HG03571 (cell line): ENCODE measurements around the gene POLR2J3.
A peak's percentile ranks its signal among the peaks of the same experiment; 100 is the strongest.
"Not testable (repeated sequence)": the region's sequence is repeated elsewhere in the genome, so short reads cannot be mapped to it uniquely, and the experiment has no call there.

Experiments
- ATAC-seq: cut with Tn5 transposase; IDR thresholded peaks from one replicate; pipeline ENCODE4 v1.9.1; 2021; ENCODE audit not compliant: unreplicated experiment

Gene POLR2J3

DNA sequence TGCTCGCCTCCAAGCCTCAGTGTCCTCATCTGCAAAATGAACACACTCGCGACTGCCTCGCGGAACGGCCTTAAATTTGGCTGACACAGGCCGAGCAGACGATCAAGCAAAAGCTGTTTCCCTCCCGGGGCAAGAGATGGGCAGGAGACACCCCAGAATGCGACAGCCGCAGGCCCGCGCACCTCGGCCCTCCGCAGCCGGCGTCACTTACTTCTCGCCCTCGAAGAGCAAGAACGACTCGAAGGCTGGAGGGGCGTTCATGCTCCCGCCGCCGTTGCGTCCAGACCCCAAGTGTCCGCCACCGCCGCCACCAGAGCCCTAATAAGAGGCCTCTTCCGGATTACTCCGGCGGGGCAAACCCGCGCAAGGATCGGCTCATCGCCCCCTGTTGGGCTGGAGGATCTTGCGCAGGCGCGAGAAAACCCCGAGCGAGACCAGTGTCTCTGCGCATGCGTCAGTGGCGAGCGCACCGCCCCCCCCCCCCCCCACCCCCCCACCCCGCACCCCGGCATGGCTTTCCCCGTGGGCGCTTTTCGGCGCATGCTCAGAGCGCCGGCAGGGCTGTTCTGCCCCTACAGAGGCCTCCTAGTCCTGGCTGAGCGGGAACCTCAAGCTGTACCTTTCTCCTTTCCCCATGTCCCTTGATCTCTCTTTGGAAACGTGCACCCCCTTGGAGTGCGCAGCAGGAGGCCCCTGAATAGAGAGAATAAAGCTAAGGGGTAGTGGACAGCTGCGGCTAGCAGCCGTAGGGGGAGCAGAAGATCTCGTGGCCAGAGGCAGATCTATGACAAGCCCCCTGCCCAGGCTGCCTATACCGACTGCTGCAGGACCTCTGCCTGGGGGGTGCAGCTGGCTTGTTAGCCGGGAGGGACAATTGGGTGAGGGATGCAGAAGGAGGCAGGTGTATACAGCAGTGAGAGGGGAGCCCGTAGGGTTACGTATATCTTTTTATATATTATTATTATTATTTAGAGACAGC is at the start of gene POLR2J3:
POLR2J3 (minus strand) TSS at position 323 of the 979 bp plus-strand sequence; CDS start at position 261, 62 bp downstream.
- ATAC-seq: peak; percentile 95

DNA sequence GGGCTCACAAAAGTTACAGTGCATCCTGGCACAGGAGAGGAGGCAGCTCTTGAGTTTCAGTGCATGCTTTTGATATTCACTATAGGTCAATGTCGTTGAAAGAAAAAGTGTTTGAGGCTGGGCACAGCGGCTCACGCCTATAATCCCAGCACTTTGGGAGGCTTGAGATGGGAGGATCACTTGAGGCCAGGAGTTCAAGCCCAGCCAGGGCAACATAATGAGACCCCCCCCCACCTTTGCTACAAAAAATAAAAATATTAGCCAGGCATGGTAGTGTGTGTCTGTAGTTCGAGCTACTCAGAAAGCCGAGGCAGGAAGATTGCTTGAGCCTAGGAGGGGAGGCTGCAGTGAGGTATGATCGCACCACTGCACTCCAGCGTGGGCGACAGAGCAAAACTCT is 45.7 kb upstream of the POLR2J3 start:
- ATAC-seq: not testable (repeated sequence)

DNA sequence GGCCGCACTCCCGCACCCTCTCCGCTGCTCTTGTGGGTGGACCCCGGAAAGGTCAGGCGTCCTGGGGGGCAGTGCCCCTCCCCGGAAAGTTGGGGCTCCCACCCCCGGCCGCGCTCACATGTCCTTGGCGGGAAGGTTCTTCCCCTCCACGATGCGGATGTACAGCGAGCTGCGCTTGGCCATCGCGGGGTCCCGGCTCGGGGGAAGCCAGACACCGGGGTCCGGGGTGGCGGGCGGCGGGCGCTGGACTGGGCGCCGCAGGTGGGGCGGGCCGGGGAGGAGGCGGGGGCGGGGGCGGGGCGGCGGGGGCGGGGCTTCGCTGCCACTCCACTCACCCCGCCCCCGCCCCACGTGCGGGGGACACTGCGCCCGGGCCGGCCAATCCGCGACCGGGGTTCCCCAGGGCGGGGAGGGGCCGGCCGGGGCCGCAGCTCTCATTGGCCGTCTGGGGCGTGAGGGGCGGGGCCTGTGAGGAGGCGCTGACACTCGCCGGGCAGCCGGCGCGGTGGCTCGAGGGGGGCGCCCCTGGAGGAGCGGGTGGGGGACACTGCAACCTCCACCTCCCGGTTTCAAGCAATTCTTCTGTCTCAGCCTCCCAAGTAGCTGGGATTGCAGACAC is 44.2 kb upstream of the POLR2J3 start, which contains the start of gene RASA4:
RASA4 (minus strand) TSS at position 250 of the 619 bp plus-strand sequence; CDS start at position 183, 67 bp downstream.
- ATAC-seq: peak; percentile 70

DNA sequence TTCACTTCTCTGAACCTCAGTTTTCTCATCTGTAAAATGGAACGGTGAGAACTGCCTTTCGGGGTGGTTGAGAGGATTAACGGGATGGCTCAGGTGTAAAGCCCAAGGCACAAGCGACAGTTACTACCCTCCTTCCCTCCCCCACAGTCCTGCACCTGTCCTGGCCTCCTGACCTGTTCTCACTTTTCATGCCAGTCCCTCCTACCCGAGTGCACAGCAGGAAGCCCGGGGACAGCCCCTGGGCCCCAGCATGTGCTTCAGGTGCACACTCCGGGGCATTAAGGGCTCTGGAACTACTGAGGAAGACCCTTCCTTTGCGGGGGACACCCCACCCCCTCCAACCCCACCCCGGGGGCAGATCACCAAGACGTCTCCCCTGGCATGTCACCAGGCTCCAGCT is 43.5 kb upstream of the POLR2J3 start:
- not testable (repeated sequence) for ATAC-seq

DNA sequence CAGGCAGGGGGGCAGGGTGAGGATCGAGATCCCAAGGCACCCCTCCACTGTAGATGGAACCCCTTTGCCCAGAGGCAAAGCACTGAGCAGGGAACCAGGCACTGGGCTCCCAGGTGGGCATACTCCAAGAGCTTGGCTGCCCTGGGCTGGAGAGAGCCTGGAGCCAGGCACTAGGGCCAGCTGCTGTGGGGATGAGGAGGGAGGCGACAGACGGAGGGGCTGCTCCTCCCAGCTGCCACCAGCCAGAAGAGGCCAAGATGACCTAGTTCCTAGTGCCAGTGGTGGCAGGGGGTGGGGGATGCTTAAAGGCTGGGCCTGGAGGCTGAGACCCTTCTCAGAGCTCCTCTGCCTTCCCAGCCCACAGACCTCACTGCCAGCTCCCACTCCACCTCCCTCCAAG is 42.5 kb upstream of the POLR2J3 start:
- ATAC-seq: not testable (repeated sequence)

DNA sequence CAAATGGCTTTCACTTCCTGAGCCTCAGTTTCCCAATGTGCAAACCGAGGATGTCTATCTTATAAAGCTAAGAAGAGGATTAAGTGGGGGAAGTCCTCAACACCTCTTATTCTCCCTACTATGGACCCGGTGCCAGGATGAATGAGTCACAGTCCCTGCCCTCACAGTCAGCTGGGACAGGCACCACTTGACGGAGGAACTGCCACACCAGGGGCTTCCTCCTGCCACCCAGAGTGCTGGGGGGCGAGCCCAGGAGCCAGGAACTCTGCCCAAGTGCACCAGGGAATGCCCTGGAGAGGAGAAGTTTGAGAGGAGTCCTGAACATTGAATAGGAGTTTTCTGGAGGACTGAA is 41.9 kb upstream of the POLR2J3 start:
- ATAC-seq: peak; percentile 13

DNA sequence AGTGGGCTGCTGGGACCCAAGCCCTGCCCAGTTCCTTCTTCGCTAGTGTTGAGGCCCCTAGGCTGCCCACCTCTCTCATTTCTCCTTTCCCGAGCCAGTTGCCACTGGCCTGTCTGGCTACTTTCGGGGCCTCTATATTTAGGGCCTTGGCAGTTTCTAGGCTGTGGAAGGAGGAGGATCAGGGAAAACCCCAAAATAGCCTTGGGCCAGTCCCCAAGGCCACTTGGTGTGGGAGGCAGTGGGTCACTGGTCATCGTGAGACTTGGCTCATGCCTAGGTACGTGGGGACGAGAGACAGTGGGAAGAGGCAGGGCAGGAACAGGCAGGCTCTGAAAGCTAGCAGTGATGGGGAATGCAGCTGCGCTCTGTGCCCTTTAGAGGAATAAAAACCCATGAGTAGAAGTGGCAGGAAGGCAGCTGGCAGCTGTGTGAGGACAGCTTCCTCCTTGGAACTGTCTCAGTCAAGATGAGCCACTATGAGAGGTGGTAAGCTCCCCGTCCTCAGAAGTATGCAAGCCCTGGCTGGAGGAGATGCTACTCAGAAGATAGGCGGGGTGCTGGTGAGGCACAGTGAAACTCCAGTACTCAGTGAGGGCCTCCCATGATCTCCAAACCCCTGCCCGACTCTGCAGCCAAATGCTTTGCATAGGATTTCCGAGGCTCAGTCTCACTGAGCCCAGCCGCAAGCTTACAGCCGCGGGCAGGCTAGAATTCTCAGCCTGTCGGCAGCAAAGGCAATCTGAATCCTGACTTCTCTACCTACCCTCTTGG is 41.4 kb upstream of the POLR2J3 start:
- peak; percentile 58 for ATAC-seq

DNA sequence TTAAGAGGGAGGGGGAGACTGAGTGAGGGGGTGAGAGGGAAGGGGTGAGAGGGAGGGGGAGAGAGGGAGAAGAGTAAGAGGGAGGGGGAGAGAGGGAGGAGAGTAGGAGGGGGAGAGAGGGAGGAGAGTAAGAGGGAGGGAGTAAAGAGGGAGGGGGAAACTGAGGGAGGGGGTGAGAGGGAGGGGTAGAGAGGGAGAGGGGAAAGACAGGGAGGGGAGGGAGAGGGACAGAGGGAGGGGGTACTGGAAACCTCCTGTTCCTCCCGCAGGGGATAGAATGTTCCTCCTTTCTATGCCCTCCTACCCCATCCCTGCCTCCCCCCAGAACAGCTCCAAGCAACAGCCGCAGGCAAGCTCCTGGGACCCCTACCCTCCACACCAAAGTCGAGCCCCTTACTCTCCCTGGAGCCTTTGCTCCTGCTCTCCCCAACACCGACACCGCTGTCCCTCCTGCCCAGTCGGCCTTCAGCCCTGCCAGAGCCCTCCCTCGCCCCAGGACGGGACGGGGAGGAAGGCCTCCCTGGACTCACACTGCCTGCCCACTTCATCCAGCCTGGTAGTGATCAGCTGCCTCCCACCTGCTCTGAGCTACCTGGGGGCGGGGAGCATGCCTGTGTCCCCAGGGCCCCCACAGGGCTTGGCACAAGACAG is 39.4 kb upstream of the POLR2J3 start:
- not testable (repeated sequence) for ATAC-seq

DNA sequence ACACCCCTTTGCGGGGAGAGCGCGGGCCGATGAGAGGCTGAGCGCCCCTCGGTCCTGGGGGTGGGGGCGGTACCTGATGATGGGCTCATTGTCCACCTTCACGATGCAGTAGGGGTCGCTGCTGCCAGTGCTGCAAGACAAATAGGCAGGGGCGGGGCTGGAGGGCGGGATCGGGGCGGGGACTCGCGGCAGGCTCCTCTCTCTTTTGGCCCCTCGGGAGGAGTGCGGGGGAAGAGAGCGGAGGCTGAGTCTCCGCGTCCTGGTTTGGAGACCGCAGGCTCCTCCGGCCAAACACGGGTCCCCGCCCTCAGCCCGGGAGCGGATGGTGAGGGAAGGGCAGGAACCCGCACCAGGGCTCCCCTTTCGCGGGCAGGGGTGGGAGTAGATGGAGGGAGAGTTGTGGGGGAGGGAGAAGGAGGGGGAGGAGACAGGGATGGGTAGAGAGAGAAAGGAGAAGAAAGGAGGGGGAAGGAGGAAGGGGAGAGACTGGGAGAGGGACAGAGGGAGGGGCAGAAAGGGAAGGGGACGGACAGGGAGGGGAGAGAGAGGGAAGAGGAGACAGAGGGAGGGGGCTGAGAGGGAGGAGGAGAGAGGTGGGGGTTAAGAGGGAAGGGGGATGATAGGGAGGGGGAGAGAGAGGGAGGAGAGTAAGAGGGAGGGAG is 38.8 kb upstream of the POLR2J3 start:
- peak; percentile 37 for ATAC-seq

DNA sequence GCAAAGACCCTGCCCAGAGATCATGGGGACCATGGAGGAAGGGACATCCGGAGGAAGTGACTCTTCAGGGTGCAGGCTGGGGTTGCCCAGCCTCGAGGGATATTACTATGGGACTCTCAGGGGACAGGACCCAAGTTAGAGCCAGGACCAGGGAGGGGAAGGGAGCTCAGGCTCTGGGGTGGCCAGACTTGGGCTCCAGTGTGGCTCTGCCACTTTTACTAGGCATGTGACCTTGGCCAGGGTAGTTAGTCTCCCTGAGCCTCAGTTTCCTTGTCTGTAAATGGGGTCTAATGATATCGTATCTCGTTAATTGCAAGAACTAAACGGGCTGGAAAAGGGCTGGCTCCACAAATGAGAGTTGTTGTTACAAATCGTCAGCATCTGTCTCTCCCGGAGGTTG is 38.1 kb upstream of the POLR2J3 start:
- not testable (repeated sequence) for ATAC-seq

DNA sequence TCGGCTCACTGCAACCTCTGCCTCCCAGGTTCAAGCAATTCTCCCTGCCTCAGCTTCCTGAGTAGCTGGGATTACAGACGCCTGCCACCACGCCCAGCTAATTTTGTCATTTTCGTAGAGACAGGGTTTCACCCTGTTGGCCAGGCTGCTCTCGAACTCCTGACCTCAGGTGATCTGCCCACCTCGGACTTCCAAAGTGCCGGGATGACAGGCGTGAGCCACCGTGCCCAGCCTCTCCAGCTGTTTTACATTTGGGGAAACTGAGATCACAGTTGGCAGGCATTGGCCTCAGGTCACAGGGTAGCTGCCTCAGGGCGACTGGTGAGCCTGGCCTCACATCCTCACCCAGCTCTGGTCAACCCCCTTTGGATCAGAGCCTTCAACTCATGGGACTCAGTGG is 37.4 kb upstream of the POLR2J3 start:
- ATAC-seq: not testable (repeated sequence)

DNA sequence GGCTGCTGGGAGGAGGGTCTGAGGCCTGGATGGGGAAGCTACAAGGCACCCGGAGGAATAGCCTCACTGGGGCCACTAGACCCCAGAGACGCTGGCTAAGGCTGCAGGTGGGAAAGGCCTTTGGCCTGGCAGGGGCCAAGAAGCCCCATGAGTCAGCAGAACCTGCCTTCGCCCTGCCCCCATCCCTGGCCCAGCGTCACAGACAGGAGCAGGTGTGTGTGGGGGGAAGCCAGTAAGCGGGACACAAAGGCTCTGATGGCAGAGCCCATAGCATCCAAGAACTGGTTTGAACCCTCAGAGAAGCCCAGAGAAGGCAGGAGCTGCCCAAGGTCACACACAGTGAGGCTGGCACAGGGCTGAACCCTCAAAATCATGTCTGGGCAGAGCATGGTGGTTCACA is 34.5 kb upstream of the POLR2J3 start:
- not testable (repeated sequence) for ATAC-seq

DNA sequence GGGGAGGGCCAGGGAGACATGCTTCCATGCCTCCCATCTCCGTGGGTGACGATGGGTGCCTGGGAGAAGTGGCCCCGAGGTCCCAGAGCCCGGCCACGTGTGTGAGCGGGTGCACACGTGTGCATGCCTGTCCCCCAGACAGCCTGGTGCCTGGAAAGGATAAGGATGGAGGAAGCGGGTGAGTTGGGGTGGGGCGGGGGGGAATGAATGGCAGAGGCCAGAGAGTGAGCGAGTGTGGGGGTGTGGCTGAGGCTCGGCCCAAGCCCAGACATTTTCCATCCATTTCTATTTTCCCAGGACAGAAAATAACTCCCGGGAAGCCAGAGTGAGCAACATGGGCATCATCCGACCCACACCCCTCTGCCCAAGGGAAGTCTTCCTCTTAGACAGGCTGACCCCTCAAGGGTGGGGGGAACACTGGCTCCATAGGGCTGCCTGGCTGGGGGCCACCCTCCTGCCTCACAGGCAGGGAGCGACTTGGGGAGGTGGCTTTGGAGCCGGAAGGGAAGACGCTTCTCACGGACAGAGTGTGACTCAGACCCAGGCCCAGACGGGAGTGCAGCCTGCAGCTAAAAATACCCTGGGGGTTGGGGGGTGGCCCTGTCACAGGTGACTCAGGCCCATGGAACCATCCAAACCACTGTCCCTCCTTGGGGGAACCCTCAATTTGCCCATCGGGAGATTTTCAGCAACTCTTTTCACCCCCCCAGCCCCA is 32.2 kb upstream of the POLR2J3 start:
- ATAC-seq: not testable (repeated sequence)

DNA sequence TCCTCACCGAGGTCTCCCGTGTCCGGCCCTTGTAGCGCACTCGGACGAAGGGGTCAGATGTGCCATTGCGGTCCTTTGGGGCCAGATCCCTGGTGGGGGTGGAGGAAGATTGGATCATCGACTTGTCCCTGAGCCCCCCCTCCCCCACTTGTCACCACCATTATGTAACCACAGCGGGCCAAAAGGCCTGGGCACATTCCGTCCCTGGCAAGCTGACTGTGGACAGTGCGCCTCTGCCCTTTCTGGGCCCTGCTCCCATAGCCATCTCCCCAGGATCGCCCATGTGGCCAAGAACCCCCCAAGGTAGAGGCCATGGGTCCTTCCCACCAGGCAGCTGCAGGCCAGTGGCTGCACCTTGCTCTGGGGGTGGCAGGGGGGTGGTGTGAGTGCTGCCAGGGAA is 29.9 kb upstream of the POLR2J3 start:
- not testable (repeated sequence) for ATAC-seq

DNA sequence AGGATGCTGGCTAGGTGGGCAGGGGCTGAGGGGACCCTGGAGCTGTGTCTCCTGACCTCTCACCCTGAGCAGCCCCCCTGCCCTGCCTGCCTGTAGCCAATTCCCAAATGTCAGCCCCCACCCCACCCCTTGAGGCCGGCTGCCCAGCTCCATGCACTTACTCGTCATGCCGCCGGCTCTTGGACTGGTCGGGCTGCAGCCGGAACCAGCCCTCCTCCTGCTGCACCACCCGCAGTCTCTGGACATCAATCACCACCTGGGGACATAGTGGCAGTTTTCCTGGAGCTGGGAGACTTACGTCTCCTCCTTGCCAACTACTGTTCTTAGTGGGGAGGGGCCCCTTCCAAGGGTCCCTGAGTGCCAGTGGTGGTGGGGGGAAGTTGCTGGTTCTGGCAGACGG is 27.3 kb upstream of the POLR2J3 start:
- ATAC-seq: not testable (repeated sequence)

DNA sequence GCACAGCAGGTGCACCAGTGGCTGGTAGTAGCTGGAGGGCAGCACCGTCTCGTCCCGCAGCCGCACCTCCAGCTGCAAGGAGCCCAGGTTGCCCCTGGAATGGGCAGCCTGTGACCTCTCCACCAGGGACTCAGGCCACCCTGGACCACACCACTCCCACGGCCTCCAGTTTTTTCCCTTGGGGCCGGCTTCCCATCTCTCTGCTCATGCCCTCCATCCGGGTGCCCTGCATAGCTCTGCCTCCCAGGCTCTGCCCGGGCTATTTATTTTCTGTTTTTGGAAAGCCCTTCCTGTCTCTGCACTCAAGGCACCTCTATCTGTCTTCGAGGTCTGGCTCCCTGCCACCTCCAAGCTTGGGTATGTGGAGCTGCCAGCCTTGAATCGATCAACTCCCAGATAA is 23.7 kb upstream of the POLR2J3 start:
- not testable (repeated sequence) for ATAC-seq

DNA sequence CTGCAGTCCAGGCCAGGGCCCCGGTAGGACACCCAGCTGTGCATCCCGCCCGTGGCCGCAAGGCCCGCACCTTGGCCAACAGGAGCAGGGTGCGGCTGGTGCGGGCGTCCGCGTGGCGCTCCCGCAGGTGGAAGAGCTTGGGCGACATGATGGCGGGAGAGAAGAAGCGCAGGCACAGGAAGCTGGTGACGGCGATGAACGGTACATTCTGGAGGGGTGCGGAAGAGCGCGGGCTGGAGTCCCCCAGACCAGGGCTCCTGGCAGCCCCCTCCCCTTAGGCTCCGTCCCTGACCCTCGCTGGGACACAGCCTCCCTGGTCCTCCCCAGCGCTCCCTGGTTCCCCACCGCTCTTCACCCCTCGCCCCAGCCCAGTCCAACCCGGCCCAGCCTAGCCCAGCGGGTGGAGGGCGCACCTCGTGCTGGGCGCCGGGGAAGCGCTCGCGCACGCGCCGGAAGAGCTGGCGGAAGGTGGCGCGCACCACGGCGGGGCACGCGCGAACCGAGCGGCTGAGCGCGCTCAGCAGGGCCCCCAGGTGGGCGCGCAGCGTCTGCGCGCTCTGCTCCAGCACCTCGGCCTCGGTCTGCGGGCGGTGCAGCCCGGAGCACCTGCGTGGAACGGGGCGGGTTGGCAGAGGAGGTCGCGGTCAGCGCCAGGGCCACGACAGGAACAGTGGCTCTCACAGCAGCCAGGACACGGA is 21.4 kb upstream of the POLR2J3 start:
- ATAC-seq: peak; percentile 56

DNA sequence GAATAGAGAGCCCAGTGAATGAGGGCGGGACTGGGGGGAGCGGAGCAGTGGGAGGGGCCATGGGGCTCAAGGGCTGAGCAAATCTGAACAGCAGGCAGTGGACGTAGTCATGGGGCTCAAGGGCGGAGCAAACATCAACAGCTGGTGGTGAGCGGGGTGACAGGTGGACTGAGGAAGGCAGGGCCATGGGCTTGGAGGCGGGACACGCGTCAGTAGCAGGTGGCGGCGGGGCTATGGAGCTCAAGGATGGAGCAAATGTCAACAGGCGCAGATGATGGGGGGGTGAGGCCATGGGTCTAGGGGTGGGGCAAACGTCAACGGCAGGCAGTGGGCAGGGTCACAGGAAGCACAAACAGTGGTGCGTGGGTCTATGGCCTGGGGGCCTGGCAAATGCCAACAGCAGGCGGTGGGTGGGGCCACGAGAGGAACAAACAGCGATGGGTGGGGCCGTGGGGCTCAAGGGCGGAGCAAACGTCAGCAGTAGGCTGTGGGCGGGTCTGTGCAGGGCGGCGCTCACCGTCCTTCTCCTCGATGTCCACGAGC is 20.2 kb upstream of the POLR2J3 start:
- peak; percentile 44 for ATAC-seq

DNA sequence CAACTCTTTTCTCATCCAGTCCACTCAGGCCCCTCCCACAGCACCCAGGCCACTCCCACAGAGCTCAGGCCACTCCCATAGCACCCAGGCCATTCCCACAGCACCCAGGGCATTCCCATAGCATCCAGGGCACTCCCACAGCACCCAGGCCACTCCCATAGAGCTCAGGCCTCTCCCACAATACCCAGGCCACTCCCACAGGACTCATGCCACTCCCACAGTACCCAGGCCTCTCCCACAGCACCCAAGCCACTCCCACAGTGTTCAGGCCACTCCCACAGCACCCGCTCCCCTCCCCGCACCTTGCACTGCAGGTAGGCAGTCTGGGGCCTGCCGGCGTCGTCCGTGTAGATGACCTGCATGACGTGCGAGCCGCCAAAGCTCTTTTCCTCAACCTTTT is 17.5 kb upstream of the POLR2J3 start:
- peak; percentile 50 for ATAC-seq
